GM04504 (cell line): ENCODE measurements around the gene FCN2.

ENCODE experiments used
- DNase-seq: peaks from one replicate; pipeline ENCODE4 v3.0.0-alpha.2; 2012; ENCODE audit warnings: low read depth

FCN2 gene

DNA sequence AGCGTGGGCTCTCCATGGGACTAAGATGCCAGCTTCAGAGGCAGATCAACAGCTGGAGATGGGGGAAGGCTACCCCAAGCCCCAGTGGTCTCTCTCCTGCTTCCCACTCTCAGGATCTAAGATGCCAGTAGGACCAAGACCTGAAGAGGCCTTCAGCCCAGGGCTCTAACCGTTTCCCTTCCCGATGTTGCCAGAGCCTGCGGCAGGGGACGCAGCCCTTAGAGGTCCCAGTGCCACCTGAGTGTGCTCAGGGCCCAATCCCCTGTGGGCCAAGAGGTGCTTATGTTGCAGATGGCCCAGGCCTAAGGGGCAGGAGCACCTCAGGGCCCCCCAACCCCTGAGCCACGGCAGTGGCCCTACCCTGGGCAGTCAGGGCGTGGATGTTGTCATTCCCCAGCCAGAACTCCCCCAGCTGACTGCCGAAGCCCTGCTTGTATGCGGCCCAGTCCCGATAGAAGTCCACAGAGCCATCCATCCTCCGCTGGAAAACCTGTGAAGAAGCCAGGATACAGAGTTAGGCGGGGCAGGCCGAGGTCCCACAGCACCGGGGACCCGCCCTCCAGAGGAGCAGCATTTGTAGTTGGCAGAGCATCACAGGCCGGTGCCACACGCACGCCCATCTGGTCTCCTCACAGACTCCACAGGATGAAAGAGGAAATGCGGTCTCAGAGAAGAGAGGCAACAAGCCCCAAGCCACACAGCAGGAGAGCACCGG lies 31.7 kb downstream of the FCN2 start:
- no peak for DNase-seq

GRCh38 chr9:134913041-134913712 lies 32.6 kb downstream of the FCN2 start:
- no peak for DNase-seq

- DNase-seq: no peak
Observed at GRCh38 chr9:134913713-134914500, 33.3 kb downstream of the FCN2 start.

DNA sequence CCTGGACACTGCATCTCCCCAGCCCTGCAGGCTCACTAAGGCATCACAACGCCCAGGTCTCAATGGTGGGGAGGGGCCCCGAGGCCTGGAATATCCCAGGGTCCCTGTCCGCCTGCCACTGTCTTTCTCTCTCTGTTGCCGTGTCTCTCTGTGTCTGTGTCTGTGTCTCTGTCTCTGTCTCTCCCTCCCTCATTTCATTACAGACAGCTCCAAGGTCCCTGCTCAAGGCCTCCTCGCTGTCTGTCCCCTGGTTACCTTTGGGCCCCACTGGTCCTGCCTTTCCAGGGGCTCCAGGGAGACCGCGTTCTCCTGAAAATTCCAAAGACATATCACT lies 33.9 kb downstream of the FCN2 start:
- DNase-seq: no peak

DNA sequence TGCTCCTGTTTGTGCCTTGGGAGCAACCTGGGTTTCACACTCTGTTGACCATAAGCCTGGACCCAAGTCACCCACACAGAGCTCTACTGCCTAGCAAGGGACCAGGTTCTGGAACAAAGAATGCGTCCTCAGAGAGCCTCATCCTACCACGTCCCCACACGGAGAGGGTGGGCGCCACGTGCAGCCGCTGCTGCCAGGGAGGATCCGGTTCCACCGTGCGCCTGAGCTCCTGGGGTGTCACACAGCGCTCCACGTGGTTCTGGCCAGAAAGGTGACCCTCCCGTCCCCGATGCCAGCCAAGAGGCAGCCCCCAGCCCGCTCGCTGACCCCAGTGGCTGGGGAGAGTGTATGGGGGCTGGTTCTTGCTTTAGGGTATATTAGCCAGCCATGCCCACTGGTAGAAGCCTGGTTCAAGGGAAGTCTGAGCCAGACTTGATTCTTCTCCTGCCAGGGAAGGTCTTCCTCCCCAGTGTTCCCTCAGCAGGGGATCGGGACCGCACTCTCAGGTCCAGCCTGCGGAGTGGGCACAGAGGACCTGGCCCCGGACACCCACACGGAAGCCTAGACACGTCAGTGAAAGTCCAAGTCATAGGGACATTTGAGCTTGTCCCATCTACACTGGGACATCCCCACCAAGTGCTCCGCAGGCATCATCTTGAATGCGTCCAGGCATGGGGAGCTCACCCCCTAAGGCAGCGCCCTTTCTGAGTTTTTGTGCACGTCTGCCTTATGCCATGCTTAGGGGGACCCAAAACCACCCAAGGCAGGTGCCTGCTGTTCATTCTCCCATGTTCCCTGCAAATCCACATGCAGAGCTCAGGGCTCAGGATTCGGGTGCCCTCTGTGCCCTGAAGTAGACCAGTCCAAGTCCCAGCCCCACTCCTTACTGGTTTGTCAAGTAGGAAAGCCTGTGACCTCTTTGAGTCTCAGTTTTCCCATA lies 34.7 kb downstream of the FCN2 start:
- no peak for DNase-seq

GRCh38 chr9:134916161-134916665 lies 35.6 kb downstream of the FCN2 start:
- no peak for DNase-seq

DNA sequence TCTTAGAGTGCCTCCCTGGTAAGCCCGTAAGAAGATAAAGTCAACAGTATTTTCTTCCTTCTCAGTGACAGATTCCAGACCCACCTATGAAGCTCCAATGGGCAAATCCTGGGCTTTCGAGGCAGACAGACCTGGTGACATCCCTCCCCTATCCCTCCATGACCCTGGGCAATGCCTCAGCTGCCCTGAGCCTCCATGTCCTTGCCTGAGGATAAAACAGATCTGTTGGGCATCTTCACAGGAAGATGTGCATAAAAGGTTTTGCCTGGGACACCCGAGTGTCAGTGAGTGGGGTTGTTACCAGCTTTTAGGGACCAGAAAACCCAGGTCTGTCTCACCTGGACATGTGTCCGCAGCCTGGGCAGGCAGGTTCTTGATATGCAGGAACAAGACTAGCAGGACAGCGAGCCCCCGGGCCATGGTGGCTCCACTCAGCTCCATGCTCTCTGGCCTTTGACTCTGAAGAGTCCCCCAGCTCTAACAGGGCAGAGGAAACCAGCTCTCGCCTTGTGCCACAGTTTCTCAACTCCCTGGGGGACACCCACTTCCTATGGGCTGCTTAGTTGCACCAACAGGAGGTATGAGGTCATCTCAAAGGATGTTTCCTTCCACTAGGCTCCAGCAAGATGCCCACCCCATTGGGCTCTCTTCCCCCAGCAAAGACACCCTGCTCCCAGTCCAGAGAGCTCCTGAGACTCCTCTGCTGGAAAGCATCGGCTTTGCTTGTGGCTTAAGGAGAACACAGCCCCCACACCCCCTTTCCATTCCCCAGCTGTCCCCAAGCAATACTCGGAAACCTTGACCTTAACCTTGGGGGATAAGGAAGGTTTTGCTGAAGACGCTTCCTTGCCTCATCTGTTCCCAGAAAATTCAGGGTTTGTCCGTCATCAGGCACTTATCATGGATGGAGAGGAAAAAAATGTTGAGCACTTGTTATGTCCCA lies 37.1 kb downstream of the FCN2 start, which contains the start of gene FCN1:
Gene FCN1, minus strand, starts transcription at position 482 of the 943 bp plus-strand sequence. Its CDS starts 41 bp downstream, at position 441.
- no peak for DNase-seq

- DNase-seq: no peak
Observed at GRCh38 chr9:134918646-134919045, 38.0 kb downstream of the FCN2 start.

DNA sequence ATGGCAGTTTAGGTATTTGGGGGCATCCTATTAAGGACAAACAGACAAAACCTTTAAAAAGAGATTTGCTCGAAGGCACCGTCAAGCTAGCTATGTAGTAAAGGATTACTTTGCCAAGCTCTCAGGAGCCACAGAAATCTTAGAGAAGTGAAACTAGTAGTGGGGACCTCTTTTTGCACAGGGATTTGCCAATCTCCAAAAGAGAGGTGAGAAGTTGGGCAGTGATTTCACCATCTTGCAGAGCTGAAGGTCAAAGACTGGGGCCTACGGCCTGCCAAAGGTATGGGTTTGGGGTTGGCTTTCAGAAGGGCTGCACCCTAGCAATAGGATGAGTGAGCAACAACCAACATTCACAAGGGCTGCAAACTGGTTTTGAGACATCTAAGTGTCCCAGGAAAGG lies 38.7 kb downstream of the FCN2 start:
- DNase-seq: no peak

DNA sequence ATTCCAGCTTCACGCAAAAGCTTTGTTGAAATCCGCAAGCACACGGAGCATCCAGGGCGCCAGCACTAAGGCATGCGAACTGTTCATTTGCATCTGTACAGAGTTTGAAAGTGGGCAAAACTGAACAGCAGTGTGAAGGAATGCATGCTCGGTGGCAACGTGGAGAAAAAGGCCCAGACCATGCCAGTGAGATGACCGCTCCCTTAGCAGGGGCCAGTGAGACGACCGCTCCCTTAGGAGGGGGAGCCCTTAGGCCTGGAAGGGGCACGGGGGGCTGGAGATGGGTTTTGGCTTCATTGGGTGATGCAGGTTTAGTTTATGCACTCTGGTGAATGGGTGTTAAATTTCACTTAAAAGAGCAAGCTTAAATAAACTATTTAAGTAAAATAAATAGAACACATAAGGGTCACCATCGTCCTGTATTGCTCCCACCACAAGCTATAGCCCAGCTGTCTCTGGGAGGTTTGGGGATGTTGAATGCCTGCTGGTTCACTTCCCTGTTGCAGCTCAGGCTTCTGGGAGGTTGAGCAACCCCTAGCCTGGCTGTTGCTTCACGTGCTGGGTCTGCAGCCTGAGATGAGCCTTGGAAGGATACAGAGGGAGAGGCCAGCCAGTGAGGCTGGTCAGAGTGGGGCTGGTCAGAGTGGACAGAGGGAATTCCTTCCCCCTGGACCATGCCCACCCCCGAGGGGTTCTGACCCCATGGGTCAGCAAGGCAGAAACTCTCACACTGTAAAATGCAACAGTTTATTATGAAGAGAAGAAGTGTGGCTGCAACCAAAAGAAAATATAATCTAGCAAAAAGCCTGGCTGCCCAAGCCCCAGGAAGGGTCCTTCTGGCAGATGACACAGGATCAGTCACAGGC lies 41.7 kb downstream of the FCN2 start:
- no peak for DNase-seq

GRCh38 chr9:134922932-134923240 lies 42.3 kb downstream of the FCN2 start:
- no peak for DNase-seq

DNA sequence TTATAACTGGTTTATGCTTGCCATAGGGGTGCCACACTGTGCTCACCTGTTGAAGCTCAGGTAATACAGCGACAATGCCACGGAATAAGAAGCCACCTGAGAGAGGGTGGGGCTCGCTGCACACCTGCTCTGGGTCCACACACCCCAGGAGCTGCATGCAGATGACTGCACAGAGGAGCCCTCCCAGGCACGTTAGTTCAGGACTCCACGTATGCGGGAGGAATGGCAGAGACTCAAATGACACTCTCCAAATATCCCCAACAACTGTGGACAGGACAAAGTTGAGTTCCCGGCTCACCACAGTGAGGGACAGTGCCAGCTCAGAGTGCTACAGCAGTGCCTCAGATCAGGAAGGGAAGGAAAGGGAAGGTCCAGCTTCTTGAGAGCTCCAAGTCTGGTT lies 42.9 kb downstream of the FCN2 start:
- no peak for DNase-seq

DNA sequence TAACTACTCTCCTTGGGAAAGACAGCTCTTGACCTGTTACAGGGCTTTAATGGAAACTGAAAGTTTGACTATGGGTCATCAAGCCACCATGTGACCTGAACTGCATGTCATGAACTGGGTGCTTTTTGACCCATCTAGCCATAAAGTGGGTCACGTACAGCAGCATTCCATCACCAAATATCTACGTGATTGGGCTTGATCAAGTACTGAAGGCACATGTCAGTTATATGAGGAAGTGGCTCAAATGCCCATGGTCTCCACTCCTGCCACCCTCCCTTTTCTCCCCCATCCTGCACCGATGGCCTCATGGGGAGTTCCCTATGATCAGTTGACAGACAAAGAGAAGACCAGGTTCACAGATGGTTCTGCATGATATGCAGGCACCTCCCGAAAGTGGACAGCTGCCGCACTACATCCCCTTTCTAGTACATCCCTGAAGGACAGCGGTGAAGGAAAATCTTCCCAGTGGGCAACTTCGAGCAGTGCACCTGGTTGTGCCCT lies 44.5 kb downstream of the FCN2 start:
- DNase-seq: no peak

DNA sequence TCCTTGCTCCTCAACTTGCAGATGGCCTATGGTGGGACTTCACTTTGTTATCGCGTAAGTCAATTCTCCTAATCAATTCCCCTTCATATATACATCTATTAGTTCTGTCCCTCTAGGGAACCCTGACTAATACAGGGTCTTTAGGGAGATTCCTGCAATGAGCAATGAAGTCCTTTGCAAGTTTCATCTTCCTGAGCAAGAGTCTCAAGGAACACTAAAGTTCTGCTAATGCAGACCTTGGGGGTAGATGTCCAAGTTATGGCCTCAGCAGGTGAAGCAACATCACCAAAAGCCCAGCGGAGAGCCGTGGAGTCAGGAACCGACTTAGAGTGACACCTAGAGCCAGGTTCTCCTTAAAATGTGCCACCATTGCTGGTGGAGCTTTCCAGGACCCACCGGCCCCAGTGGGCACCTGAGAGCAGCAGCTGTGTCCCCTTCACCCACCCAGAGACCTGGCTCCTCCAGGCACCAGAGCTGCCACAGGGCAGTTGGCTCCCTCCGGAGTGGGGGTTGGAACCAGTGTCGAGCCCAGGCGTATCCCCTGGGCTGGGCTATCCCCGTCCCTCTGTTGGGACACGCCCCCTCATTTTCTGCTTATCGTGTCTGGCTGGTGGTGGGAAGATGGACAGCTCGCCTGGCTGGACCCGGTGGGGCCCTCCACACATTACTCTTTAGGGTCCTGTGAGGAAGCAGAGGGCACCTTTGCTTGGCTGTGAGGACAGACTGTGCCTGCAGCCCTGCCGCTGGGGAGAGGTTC lies 48.0 kb downstream of the FCN2 start:
- DNase-seq: no peak

- no peak for DNase-seq
Observed at GRCh38 chr9:134929193-134930158, 48.9 kb downstream of the FCN2 start.

DNA sequence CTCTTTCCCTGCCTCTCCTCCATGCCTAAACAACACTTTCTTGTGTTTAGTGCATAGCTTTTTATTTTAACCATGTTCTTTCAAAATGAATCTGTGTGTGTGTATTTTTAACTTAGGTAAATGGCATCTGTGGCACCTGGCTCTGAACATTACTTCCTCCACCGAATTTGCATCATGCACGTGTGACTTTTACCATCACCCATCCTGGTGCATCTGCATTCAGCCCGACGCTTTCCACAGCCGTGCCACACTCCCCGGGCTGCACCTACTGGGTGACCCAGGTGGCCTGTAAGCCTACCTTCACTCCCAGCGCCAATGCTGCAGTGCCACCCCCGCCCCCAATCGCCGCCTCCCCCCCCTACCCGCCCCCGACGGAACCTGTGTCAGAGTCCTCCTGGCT lies 49.8 kb downstream of the FCN2 start:
- DNase-seq: no peak

DNA sequence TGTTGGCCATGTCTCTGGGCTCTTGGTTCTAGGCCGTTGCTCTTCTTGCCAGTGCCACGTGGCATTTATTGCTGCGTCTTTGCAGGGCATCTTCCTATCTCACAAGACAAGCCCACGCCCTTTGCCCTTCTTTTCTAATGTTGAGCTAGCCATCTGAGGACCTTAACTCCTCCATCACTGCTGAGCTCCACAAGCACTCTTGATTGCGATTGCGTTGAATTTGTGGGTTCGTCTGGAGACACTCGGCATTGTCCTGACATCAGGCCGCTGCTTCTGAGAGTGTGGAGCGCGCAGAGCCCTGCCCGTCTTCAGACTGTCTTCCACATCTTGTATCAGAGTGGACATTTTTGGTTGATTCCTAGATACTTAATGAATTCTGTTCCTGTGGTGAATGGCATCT lies 51.6 kb downstream of the FCN2 start:
- no peak for DNase-seq

DNA sequence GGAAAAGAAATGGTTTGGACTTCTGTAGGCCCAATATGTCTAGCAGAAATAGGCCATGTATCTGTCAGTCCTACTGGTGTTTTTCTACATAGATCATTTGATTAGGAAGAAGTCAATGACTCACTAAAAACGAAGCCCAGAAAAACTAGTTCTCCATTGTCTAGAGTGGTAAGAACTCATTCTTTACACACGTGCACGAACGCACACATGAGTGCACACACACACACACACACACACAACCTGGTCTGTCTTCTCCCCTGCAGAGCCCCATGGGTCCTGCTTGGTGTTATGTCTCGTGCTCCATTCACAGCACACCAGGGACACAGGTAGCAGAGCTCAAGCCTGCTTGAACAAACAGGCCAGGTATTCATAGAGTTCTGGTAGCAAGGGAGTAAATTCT lies 52.0 kb downstream of the FCN2 start:
- DNase-seq: no peak
